Measurements from ENCODE around the gene EVA1A.

DNA sequence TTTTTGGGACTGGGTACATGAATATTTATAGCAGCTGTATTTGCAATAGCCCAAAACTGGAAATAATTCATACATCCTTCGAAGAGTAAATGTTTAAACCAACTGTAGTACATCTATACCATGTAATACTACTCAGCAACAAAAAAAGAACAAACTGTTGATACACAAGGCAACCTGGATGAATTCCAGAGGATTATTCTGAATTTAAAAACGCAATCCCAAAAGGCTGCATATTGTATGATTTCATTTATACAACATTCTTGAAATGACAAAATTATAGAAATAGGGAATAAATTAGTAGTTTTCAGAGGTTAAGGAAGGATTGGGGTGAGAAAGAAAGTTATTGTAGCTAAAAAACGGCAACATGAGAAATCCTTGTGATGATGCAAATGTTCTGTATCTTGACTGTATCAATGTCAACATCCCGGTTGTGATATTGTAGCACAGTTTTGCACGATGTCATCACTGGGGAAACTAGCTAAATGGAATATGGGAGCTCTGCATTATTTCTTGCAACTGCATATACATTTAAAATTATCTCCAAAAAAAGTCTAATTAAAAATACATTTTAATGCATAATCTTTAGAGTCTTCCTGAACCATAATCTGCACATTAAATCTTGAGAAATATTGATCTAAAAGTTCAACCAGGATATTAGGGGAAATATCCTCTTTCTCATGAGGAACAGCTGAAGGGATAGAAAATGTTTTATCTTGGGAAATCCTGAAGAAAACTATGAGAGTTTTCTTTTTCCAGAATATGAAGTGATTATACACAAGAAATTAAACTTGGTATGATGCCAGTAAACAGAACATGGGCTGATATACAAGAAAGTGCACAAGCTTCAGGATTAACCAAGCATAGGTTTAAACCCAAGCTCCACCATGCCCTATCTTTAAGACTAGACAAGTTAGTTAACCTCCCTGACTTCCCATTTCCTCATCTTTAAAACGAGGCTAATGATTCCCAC lies 21.9 kb downstream of the EVA1A start:
- TF ChIP-seq, protein P1, sequence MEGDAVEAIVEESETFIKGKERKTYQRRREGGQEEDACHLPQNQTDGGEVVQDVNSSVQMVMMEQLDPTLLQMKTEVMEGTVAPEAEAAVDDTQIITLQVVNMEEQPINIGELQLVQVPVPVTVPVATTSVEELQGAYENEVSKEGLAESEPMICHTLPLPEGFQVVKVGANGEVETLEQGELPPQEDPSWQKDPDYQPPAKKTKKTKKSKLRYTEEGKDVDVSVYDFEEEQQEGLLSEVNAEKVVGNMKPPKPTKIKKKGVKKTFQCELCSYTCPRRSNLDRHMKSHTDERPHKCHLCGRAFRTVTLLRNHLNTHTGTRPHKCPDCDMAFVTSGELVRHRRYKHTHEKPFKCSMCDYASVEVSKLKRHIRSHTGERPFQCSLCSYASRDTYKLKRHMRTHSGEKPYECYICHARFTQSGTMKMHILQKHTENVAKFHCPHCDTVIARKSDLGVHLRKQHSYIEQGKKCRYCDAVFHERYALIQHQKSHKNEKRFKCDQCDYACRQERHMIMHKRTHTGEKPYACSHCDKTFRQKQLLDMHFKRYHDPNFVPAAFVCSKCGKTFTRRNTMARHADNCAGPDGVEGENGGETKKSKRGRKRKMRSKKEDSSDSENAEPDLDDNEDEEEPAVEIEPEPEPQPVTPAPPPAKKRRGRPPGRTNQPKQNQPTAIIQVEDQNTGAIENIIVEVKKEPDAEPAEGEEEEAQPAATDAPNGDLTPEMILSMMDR (tag by site-specific recombination; IDR thresholded peaks at IDR 0.05): no peak
- TF ChIP-seq, protein P2, sequence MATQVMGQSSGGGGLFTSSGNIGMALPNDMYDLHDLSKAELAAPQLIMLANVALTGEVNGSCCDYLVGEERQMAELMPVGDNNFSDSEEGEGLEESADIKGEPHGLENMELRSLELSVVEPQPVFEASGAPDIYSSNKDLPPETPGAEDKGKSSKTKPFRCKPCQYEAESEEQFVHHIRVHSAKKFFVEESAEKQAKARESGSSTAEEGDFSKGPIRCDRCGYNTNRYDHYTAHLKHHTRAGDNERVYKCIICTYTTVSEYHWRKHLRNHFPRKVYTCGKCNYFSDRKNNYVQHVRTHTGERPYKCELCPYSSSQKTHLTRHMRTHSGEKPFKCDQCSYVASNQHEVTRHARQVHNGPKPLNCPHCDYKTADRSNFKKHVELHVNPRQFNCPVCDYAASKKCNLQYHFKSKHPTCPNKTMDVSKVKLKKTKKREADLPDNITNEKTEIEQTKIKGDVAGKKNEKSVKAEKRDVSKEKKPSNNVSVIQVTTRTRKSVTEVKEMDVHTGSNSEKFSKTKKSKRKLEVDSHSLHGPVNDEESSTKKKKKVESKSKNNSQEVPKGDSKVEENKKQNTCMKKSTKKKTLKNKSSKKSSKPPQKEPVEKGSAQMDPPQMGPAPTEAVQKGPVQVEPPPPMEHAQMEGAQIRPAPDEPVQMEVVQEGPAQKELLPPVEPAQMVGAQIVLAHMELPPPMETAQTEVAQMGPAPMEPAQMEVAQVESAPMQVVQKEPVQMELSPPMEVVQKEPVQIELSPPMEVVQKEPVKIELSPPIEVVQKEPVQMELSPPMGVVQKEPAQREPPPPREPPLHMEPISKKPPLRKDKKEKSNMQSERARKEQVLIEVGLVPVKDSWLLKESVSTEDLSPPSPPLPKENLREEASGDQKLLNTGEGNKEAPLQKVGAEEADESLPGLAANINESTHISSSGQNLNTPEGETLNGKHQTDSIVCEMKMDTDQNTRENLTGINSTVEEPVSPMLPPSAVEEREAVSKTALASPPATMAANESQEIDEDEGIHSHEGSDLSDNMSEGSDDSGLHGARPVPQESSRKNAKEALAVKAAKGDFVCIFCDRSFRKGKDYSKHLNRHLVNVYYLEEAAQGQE (tag by site-specific recombination; IDR thresholded peaks at IDR 0.05): no peak
- TF ChIP-seq YY1 (tag by site-specific recombination; IDR thresholded peaks at IDR 0.05): no peak
- TF ChIP-seq, protein P3, sequence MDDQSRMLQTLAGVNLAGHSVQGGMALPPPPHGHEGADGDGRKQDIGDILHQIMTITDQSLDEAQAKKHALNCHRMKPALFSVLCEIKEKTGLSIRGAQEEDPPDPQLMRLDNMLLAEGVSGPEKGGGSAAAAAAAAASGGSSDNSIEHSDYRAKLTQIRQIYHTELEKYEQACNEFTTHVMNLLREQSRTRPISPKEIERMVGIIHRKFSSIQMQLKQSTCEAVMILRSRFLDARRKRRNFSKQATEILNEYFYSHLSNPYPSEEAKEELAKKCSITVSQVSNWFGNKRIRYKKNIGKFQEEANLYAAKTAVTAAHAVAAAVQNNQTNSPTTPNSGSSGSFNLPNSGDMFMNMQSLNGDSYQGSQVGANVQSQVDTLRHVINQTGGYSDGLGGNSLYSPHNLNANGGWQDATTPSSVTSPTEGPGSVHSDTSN (CRISPR knock-in tag; IDR thresholded peaks at IDR 0.05): no peak
- TF ChIP-seq RBAK (tag by site-specific recombination; IDR thresholded peaks at IDR 0.05): no peak
- TF ChIP-seq ZNF248 (tag by site-specific recombination; IDR thresholded peaks at IDR 0.05): no peak
- TF ChIP-seq ZNF138 (tag by site-specific recombination; IDR thresholded peaks at IDR 0.05; ENCODE audit: borderline replicate concordance): no peak
- no peak for TF ChIP-seq ZEB2 (tag by site-specific recombination; IDR thresholded peaks at IDR 0.05)
- TF ChIP-seq, protein P4, sequence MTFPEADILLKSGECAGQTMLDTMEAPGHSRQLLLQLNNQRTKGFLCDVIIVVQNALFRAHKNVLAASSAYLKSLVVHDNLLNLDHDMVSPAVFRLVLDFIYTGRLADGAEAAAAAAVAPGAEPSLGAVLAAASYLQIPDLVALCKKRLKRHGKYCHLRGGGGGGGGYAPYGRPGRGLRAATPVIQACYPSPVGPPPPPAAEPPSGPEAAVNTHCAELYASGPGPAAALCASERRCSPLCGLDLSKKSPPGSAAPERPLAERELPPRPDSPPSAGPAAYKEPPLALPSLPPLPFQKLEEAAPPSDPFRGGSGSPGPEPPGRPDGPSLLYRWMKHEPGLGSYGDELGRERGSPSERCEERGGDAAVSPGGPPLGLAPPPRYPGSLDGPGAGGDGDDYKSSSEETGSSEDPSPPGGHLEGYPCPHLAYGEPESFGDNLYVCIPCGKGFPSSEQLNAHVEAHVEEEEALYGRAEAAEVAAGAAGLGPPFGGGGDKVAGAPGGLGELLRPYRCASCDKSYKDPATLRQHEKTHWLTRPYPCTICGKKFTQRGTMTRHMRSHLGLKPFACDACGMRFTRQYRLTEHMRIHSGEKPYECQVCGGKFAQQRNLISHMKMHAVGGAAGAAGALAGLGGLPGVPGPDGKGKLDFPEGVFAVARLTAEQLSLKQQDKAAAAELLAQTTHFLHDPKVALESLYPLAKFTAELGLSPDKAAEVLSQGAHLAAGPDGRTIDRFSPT (tag by site-specific recombination; IDR thresholded peaks at IDR 0.05): no peak
- TF ChIP-seq ZNF121 (tag by site-specific recombination; IDR thresholded peaks at IDR 0.05): no peak
